K562 (cell line): ENCODE results near the gene ZDHHC8. TPM values are rescaled to one million over a fixed set of nuclear protein-coding genes. Genes with fewer than 3 reads are reported as not detected.

Experiments
- CBFA2T3 ChIP-seq: fragments of 450-650 bp; IDR thresholded peaks from 2 replicates; pipeline ENCODE4 v1.6.1; 2017
- SIRT6 ChIP-seq: IDR thresholded peaks from one replicate; pipeline ENCODE4 v1.6.1; 2012; ENCODE audit warnings: low read depth, mild to moderate bottlenecking, control low read depth, inconsistent platforms, low read length, moderate library complexity
- SRF ChIP-seq, 2 experiments: fragments of 250-450, 450-650 bp in 1 of 2; sonication (Bioruptor Pico) in 1 of 2; sonication (generic) in 1 of 2; formaldehyde crosslinking; IDR thresholded peaks; 2 replicates each; pipeline versions ENCODE4 v1.5.0 to v1.5.1; 2020 to 2022; ENCODE audit warnings: mild to moderate bottlenecking in 1 of 2, missing genetic modification reagents in 1 of 2
- STAT6 ChIP-seq: sonication (generic); formaldehyde crosslinking; IDR thresholded peaks from 2 replicates; pipeline ENCODE4 v1.8.1; 2023; ENCODE audit warnings: mild to moderate bottlenecking, missing genetic modification reagents
- TEAD1 ChIP-seq, 2 experiments: fragments of 450-650 bp in 1 of 2; sonication (generic) in 1 of 2; formaldehyde crosslinking; IDR thresholded peaks; 2 replicates each; pipeline versions ENCODE4 v1.4.0 to v1.8.0; 2020 to 2022; ENCODE audit warnings: mild to moderate bottlenecking in 2 of 2, missing genetic modification reagents in 1 of 2
- TRIM28 ChIP-seq: fragments of 450-650 bp; IDR thresholded peaks from 2 replicates; pipeline ENCODE4 v1.6.1; 2017
- ZBTB9 ChIP-seq: fragments of 450-650 bp; formaldehyde crosslinking; IDR thresholded peaks from 2 replicates; pipeline ENCODE4 v1.4.0; 2020; ENCODE audit warnings: mild to moderate bottlenecking, moderate library complexity
- polyA plus RNA-seq, 8 experiments: library from polyadenylated mRNA; depleted of rRNA in 4 of 8; stranded (reverse) in 5 of 8; unstranded in 3 of 8; fragments of >200 nt; fragmentation: Nextera tagmentation in 2 of 8; fragmentation: Illumina TruSeq in 1 of 8; extraction: Ambion mirVana in 2 of 8; extraction: Trizol in 1 of 8; gene quantifications; 2 replicates each; pipeline versions ENCODE4 v1.2.1 to v1.2.3, GENCODE V29; 2011 to 2014; ENCODE audit warnings: inconsistent platforms in 1 of 8, missing spikeins in 1 of 8
- total RNA-seq, 7 experiments: library from RNA; depleted of rRNA in 6 of 7; stranded (reverse); fragments of >200 nt in 6 of 7; fragmentation: Illumina TruSeq in 2 of 7; extraction: Trizol in 2 of 7; gene quantifications; 2 replicates each; pipeline versions ENCODE4 v1.2.1 to v1.2.3, GENCODE V29; 2011 to 2021; ENCODE audit warnings: low replicate concordance in 1 of 7

ZDHHC8 gene
- total and polyA plus RNA-seq, 9 of the 15 experiments (the other 6 are each of a cell fraction or from before 2014, with no cell fraction given), result 0.04 to 109 (median 16.4) TPM

GRCh38 chr22:20116951-20117632, 14.5 kb upstream of the ZDHHC8 start, which contains the start of gene TRMT2A (continued):
- TF ChIP-seq STAT6 (CRISPR knock-in tag) (peak; percentile 100), TEAD1 (CRISPR knock-in tag; IDR thresholded peaks at IDR 0.05) (peak in 1 of 2 experiments; percentile 85; a peak in 2 of 4 replicates), SRF (CRISPR knock-in tag; IDR thresholded peaks at IDR 0.05) (peak in 1 of 2 experiments; percentile 84; a peak in 2 of 4 replicates), SIRT6 (peak; percentile 78), CBFA2T3 (no peak), ZBTB9 (CRISPR knock-in tag) (peak; percentile 98), TRIM28 (peak; percentile 87)
- TF ChIP-seq, all 486 proteins: peak for 140
